Measurements from ENCODE around the gene TLK1.

- no peak for TF ChIP-seq POLR2A (IDR thresholded peaks at IDR 0.05; ENCODE audit: low read depth, low read length)
- TF ChIP-seq, protein P1, sequence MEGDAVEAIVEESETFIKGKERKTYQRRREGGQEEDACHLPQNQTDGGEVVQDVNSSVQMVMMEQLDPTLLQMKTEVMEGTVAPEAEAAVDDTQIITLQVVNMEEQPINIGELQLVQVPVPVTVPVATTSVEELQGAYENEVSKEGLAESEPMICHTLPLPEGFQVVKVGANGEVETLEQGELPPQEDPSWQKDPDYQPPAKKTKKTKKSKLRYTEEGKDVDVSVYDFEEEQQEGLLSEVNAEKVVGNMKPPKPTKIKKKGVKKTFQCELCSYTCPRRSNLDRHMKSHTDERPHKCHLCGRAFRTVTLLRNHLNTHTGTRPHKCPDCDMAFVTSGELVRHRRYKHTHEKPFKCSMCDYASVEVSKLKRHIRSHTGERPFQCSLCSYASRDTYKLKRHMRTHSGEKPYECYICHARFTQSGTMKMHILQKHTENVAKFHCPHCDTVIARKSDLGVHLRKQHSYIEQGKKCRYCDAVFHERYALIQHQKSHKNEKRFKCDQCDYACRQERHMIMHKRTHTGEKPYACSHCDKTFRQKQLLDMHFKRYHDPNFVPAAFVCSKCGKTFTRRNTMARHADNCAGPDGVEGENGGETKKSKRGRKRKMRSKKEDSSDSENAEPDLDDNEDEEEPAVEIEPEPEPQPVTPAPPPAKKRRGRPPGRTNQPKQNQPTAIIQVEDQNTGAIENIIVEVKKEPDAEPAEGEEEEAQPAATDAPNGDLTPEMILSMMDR (conservative IDR thresholded peaks at IDR 0.05; ENCODE audit: low read depth, low read length), result no peak
- TF ChIP-seq CEBPB (IDR thresholded peaks at IDR 0.05; ENCODE audit: low read depth, low read length), result no peak
- TF ChIP-seq RAD21 (IDR thresholded peaks at IDR 0.05; ENCODE audit: low read length), result no peak
- no peak for TF ChIP-seq SMC3 (IDR thresholded peaks at IDR 0.05; ENCODE audit: low read depth, low read length)
- no peak for TF ChIP-seq RFX5 (IDR thresholded peaks at IDR 0.05; ENCODE audit: low read depth, low read length)
- TF ChIP-seq ELK1 (IDR thresholded peaks at IDR 0.05; ENCODE audit: borderline replicate concordance, low read depth, low read length), result no peak
- TF ChIP-seq, protein P2, sequence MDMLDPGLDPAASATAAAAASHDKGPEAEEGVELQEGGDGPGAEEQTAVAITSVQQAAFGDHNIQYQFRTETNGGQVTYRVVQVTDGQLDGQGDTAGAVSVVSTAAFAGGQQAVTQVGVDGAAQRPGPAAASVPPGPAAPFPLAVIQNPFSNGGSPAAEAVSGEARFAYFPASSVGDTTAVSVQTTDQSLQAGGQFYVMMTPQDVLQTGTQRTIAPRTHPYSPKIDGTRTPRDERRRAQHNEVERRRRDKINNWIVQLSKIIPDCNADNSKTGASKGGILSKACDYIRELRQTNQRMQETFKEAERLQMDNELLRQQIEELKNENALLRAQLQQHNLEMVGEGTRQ (IDR thresholded peaks at IDR 0.05; ENCODE audit: low read depth, low read length), result no peak
Measured at GRCh38 chr2:171208657-171209056, 48.0 kb upstream of the TLK1 start.
